Measurements from ENCODE around the gene PCSK1N. TPM values are rescaled to one million over a fixed set of nuclear protein-coding genes. Genes with fewer than 3 reads are reported as not detected.

The PCSK1N gene
- total RNA-seq, 5 donors from 2014 or later (not counting 1 experiment from before 2014, with no cell fraction given) = 5.0 to 11.4 (median 9.1) TPM

- Histone ChIP-seq H3K4me3 (ENCODE audit: control insufficient read depth in 1 of 2, extremely low read depth in 1 of 2, low read length in 1 of 2) (peak overlapping the region; percentile 62 to 87), H3K4me1 (ENCODE audit: control insufficient read depth in 1 of 2, extremely low read depth in 1 of 2, insufficient read depth in 2 of 2, low read length in 2 of 2) (peaks cover 0 to 14% of the 10 kb centered on the region in 2 experiments), H3K27me3 (replicated peaks in 1 of 2; ENCODE audit: control insufficient read depth in 2 of 2, extremely low read depth in 1 of 2, insufficient read depth in 2 of 2, low read length in 1 of 2) (no peaks in the 10 kb centered on the region), H3K27ac (ENCODE audit: low read length) (peak overlapping the region; percentile 98), H3K36me3 (ENCODE audit: control insufficient read depth in 2 of 2, extremely low read depth in 1 of 2, insufficient read depth in 1 of 2, low read length in 1 of 2) (peaks cover 0 to 5% of the 10 kb centered on the region in 2 donors), H3K9me3 (no peaks in the 10 kb centered on the region)
- peaks cover 6 to 23% (median 15%) of the 10 kb centered on the region in 3 donors for H3K4me1 Mint-ChIP-seq
- peak overlapping the region; percentile 92 to 93 (median 93) for H3K4me3 Mint-ChIP-seq
- no peaks in the 10 kb centered on the region for H3K9me3 Mint-ChIP-seq
- DNase-seq (peak in 27 of 35 experiments; percentile 5 to 60 (median 34)), ATAC-seq (replicated peaks in 1 of 4) (peak in 2 of 4 experiments; percentile 4 to 5)
- H3K27me3 Mint-ChIP-seq = peaks cover 0 to 9% of the 10 kb centered on the region in 2 donors
- WGBS (ENCODE audit: insufficient coverage) = 5% methylated on average over 11 of the region's 40 CpGs
- peak overlapping the region; percentile 92 to 97 for H3K27ac Mint-ChIP-seq
- peaks cover 17% of the 10 kb centered on the region for H3K36me3 Mint-ChIP-seq
- CTCF ChIA-PET = interaction anchor here in 1 of 2 donors (0.5 to 2.3 kb wide), 10 partner anchors 65 to 1072 kb away, joined by 3 to 7 read pairs (median 4); partner anchors contain the start of gene RBM3
- POLR2A ChIA-PET = interaction anchor here in 1 of 2 donors (0.6 to 1.0 kb wide), 5 partner anchors 65 to 467 kb away, joined by 3 to 6 read pairs (median 4); partner anchors contain the start of genes PPP1R3F, PQBP1 and TIMM17B
Observed at GRCh38 chrX:48802089-48802904, 33.1 kb downstream of the PCSK1N start.

GRCh38 chrX:48801280-48802088 lies 33.9 kb downstream of the PCSK1N start, which contains the start of gene HDAC6:
TSS of gene HDAC6 (plus strand) at chrX:48802067. CDS start at chrX:48802693, 626 bp downstream.
- Histone ChIP-seq H3K4me3 (ENCODE audit: control insufficient read depth in 1 of 2, extremely low read depth in 1 of 2, low read length in 1 of 2) (peak within 1 kb of the TSS; percentile 68 to 93), H3K4me1 (ENCODE audit: control insufficient read depth in 1 of 2, extremely low read depth in 1 of 2, insufficient read depth in 2 of 2, low read length in 2 of 2) (peaks cover 0 to 14% of the 10 kb centered on the region in 2 experiments), H3K36me3 (ENCODE audit: control insufficient read depth in 2 of 2, extremely low read depth in 1 of 2, insufficient read depth in 1 of 2, low read length in 1 of 2) (peaks cover 0 to 5% of the 10 kb centered on the region in 2 donors), H3K27ac (ENCODE audit: low read length) (peak within 1 kb of the TSS; percentile 98), H3K27me3 (replicated peaks in 1 of 2; ENCODE audit: control insufficient read depth in 2 of 2, extremely low read depth in 1 of 2, insufficient read depth in 2 of 2, low read length in 1 of 2) (no peaks in the 10 kb centered on the region), H3K9me3 (no peaks in the 10 kb centered on the region)
- peaks cover 0 to 12% of the 10 kb centered on the region in 2 donors for H3K27me3 Mint-ChIP-seq
- peak; percentile 83 to 99 (median 95) for DNase-seq
- peak within 1 kb of the TSS; percentile 92 to 97 for H3K27ac Mint-ChIP-seq
- ChIA-PET CTCF (interaction anchor here in 1 of 2 donors (0.5 to 2.3 kb wide), 12 partner anchors 35 to 1073 kb away, joined by 3 to 7 read pairs (median 4); partner anchors contain the start of gene RBM3), POLR2A (interaction anchor here in 1 of 2 donors (0.6 to 1.0 kb wide), 6 partner anchors 65 to 467 kb away, joined by 3 to 6 read pairs (median 4); partner anchors contain the start of genes OTUD5, PPP1R3F, PQBP1 and TIMM17B)
- peaks cover 6 to 23% (median 15%) of the 10 kb centered on the region in 3 donors for H3K4me1 Mint-ChIP-seq
- 0% methylated on average over 68 of the region's 89 CpGs for WGBS (ENCODE audit: insufficient coverage)
- H3K9me3 Mint-ChIP-seq = no peaks in the 10 kb centered on the region
- peak within 1 kb of the TSS; percentile 92 to 93 (median 93) for H3K4me3 Mint-ChIP-seq
- peak; percentile 84 to 88 (median 86) for ATAC-seq (replicated peaks in 1 of 4)
- peaks cover 13% of the 10 kb centered on the region for H3K36me3 Mint-ChIP-seq

GRCh38 chrX:48800574-48801279 lies 34.7 kb downstream of the PCSK1N start:
- H3K27me3 Mint-ChIP-seq = peaks cover 0 to 18% of the 10 kb centered on the region in 2 donors
- 33% methylated on average over 3 of the region's 17 CpGs for WGBS (ENCODE audit: insufficient coverage)
- POLR2A ChIA-PET = interaction anchor here in 1 of 2 donors (0.9 kb wide), 1 partner anchor 97 kb away, joined by 4 read pairs; the partner anchor contains the start of genes PQBP1 and TIMM17B

GRCh38 chrX:48798318-48798717 lies 37.1 kb downstream of the PCSK1N start:
- WGBS (ENCODE audit: insufficient coverage) = no CpG with 5 or more reads among the region's 2 CpGs
- no peak for ATAC-seq (replicated peaks in 1 of 4)
- H3K36me3 ChIP-seq (ENCODE audit: control insufficient read depth in 2 of 2, extremely low read depth in 1 of 2, insufficient read depth in 1 of 2, low read length in 1 of 2) = no peaks in the 10 kb centered on the region

More at GRCh38 chrX:48800574-48801279, 34.7 kb downstream of the PCSK1N start:
- peak overlapping the region; percentile 89 for H3K27ac ChIP-seq (ENCODE audit: low read length)
- Mint-ChIP-seq H3K27ac (peak overlapping the region; percentile 92 to 97), H3K36me3 (peaks cover 11% of the 10 kb centered on the region), H3K9me3 (no peaks in the 10 kb centered on the region), H3K4me1 (peaks cover 6 to 23% (median 15%) of the 10 kb centered on the region in 3 donors), H3K4me3 (peak overlapping the region; percentile 92 to 93 (median 93))
- CTCF ChIA-PET = interaction anchor here in 1 of 2 donors (0.5 to 2.3 kb wide), 6 partner anchors 35 to 227 kb away, joined by 3 to 7 read pairs (median 4); partner anchors contain the start of gene RBM3
- peaks cover 0 to 5% of the 10 kb centered on the region in 2 donors for H3K36me3 ChIP-seq (ENCODE audit: control insufficient read depth in 2 of 2, extremely low read depth in 1 of 2, insufficient read depth in 1 of 2, low read length in 1 of 2)
- peak in 1 of 35 experiments; percentile 0 for DNase-seq
- H3K4me3 ChIP-seq (ENCODE audit: control insufficient read depth in 1 of 2, extremely low read depth in 1 of 2, low read length in 1 of 2) = peak overlapping the region; percentile 68 to 93
- peaks cover 0 to 14% of the 10 kb centered on the region in 2 experiments for H3K4me1 ChIP-seq (ENCODE audit: control insufficient read depth in 1 of 2, extremely low read depth in 1 of 2, insufficient read depth in 2 of 2, low read length in 2 of 2)
- H3K9me3 ChIP-seq = no peaks in the 10 kb centered on the region
- no peak for ATAC-seq (replicated peaks in 1 of 4)
- no peaks in the 10 kb centered on the region for H3K27me3 ChIP-seq (replicated peaks in 1 of 2; ENCODE audit: control insufficient read depth in 2 of 2, extremely low read depth in 1 of 2, insufficient read depth in 2 of 2, low read length in 1 of 2)

GRCh38 chrX:48794911-48795515 lies 40.4 kb downstream of the PCSK1N start:
- H3K36me3 ChIP-seq (ENCODE audit: control insufficient read depth in 2 of 2, extremely low read depth in 1 of 2, insufficient read depth in 1 of 2, low read length in 1 of 2) = no peaks in the 10 kb centered on the region
- ChIA-PET POLR2A (interaction anchor here in 1 of 2 donors (0.6 kb wide), 1 partner anchor 96 kb away, joined by 3 read pairs; no protein-coding TSS in a partner anchor), CTCF (no interaction called here)
- Mint-ChIP-seq H3K27me3 (peaks cover 0 to 16% of the 10 kb centered on the region in 2 donors), H3K4me3 (no peak overlapping the region), H3K27ac (no peak overlapping the region), H3K36me3 (no peaks in the 10 kb centered on the region), H3K4me1 (peaks cover 0 to 2% (median 0%) of the 10 kb centered on the region in 3 donors), H3K9me3 (no peaks in the 10 kb centered on the region)
- H3K27ac ChIP-seq (ENCODE audit: low read length) = no peak overlapping the region
- H3K9me3 ChIP-seq = no peaks in the 10 kb centered on the region
- WGBS (ENCODE audit: insufficient coverage) = 40% methylated on average over 1 of the region's 8 CpGs
- H3K4me1 ChIP-seq (ENCODE audit: control insufficient read depth in 1 of 2, extremely low read depth in 1 of 2, insufficient read depth in 2 of 2, low read length in 2 of 2) = no peaks in the 10 kb centered on the region
- DNase-seq (no peak), ATAC-seq (replicated peaks in 1 of 4) (no peak)
- no peak overlapping the region for H3K4me3 ChIP-seq (ENCODE audit: control insufficient read depth in 1 of 2, extremely low read depth in 1 of 2, low read length in 1 of 2)
- H3K27me3 ChIP-seq (replicated peaks in 1 of 2; ENCODE audit: control insufficient read depth in 2 of 2, extremely low read depth in 1 of 2, insufficient read depth in 2 of 2, low read length in 1 of 2) = no peaks in the 10 kb centered on the region

More at GRCh38 chrX:48798318-48798717, 37.1 kb downstream of the PCSK1N start:
- ChIA-PET POLR2A (no interaction called here), CTCF (interaction anchor here in 1 of 2 donors (0.6 kb wide), 1 partner anchor 1216 kb away, joined by 3 read pairs; no protein-coding TSS in a partner anchor)
- peaks cover 0 to 14% of the 10 kb centered on the region in 2 experiments for H3K4me1 ChIP-seq (ENCODE audit: control insufficient read depth in 1 of 2, extremely low read depth in 1 of 2, insufficient read depth in 2 of 2, low read length in 2 of 2)
- H3K4me1 Mint-ChIP-seq = peaks cover 6 to 17% (median 15%) of the 10 kb centered on the region in 3 donors
- no peak overlapping the region for H3K27ac Mint-ChIP-seq
- H3K27me3 Mint-ChIP-seq = peaks cover 0 to 10% of the 10 kb centered on the region in 2 donors
- no peak overlapping the region for H3K4me3 Mint-ChIP-seq
- H3K27me3 ChIP-seq (replicated peaks in 1 of 2; ENCODE audit: control insufficient read depth in 2 of 2, extremely low read depth in 1 of 2, insufficient read depth in 2 of 2, low read length in 1 of 2) = no peaks in the 10 kb centered on the region
- no peak overlapping the region for H3K27ac ChIP-seq (ENCODE audit: low read length)
- H3K9me3 Mint-ChIP-seq = no peaks in the 10 kb centered on the region
- H3K9me3 ChIP-seq = no peaks in the 10 kb centered on the region
- no peaks in the 10 kb centered on the region for H3K36me3 Mint-ChIP-seq
- H3K4me3 ChIP-seq (ENCODE audit: control insufficient read depth in 1 of 2, extremely low read depth in 1 of 2, low read length in 1 of 2) = no peak overlapping the region
- no peak for DNase-seq

Measured in T-cell (primary cell).